Measurements from ENCODE around the gene HIP1.
"Not testable (repeated sequence)": the region's sequence is repeated elsewhere in the genome, so short reads cannot be mapped to it uniquely, and the experiment has no call there.

HIP1 gene

GRCh38 chr7:75485355-75485978 is 253.3 kb downstream of the HIP1 start:
- DNase-seq, result not testable (repeated sequence)
